ENCODE data around the gene ZBTB16.

DNA sequence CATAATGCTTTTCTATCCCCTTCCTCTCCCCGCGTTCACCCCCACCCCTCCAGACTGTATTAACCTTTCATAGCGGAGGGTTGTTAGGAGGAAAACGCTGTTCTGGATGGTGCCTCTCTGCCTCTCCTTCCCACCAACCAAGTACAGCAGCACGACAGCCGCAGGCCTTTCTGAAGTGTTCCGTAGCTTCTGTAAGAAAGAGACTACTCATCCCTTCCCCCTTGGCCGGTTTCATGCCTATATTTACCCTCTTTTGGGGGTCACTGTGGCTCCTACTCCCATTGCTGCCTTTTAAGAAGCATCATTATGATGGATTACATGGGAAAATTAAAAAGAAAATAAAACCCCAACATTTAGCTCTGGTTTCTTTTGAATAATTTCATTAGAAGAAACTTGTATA is 46.5 kb downstream of the ZBTB16 start:
- TF ChIP-seq, protein P1, sequence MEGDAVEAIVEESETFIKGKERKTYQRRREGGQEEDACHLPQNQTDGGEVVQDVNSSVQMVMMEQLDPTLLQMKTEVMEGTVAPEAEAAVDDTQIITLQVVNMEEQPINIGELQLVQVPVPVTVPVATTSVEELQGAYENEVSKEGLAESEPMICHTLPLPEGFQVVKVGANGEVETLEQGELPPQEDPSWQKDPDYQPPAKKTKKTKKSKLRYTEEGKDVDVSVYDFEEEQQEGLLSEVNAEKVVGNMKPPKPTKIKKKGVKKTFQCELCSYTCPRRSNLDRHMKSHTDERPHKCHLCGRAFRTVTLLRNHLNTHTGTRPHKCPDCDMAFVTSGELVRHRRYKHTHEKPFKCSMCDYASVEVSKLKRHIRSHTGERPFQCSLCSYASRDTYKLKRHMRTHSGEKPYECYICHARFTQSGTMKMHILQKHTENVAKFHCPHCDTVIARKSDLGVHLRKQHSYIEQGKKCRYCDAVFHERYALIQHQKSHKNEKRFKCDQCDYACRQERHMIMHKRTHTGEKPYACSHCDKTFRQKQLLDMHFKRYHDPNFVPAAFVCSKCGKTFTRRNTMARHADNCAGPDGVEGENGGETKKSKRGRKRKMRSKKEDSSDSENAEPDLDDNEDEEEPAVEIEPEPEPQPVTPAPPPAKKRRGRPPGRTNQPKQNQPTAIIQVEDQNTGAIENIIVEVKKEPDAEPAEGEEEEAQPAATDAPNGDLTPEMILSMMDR (conservative IDR thresholded peaks at IDR 0.05; ENCODE audit: low read depth, low read length), result no peak
- no peak for TF ChIP-seq POLR2A (IDR thresholded peaks at IDR 0.05; ENCODE audit: low read depth, low read length)
- TF ChIP-seq, protein P2, sequence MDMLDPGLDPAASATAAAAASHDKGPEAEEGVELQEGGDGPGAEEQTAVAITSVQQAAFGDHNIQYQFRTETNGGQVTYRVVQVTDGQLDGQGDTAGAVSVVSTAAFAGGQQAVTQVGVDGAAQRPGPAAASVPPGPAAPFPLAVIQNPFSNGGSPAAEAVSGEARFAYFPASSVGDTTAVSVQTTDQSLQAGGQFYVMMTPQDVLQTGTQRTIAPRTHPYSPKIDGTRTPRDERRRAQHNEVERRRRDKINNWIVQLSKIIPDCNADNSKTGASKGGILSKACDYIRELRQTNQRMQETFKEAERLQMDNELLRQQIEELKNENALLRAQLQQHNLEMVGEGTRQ (IDR thresholded peaks at IDR 0.05; ENCODE audit: low read depth, low read length), result no peak
- TF ChIP-seq CEBPB (IDR thresholded peaks at IDR 0.05; ENCODE audit: low read depth, low read length), result no peak
- TF ChIP-seq RCOR1 (IDR thresholded peaks at IDR 0.05; ENCODE audit: insufficient replicate concordance, low read length), result no peak
- TF ChIP-seq RFX5 (IDR thresholded peaks at IDR 0.05; ENCODE audit: low read depth, low read length), result no peak
- TF ChIP-seq, protein P3, sequence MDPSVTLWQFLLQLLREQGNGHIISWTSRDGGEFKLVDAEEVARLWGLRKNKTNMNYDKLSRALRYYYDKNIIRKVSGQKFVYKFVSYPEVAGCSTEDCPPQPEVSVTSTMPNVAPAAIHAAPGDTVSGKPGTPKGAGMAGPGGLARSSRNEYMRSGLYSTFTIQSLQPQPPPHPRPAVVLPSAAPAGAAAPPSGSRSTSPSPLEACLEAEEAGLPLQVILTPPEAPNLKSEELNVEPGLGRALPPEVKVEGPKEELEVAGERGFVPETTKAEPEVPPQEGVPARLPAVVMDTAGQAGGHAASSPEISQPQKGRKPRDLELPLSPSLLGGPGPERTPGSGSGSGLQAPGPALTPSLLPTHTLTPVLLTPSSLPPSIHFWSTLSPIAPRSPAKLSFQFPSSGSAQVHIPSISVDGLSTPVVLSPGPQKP (IDR thresholded peaks at IDR 0.05; ENCODE audit: borderline replicate concordance, low read depth, low read length), result no peak

Measured in IMR-90 (cell line).